SK-N-MC (cell line): ENCODE data around the gene DLL4.

Experiments used
- EZH2 ChIP-seq: fragments of 200-600 bp; sonication (generic); IDR thresholded peaks from one replicate; pipeline ENCODE4 v1.6.1; 2017; ENCODE audit warnings: antibody characterized with exemption
- FOXP2 ChIP-seq: optimal IDR thresholded peaks from 2 replicates; pipeline ENCODE3; 2011; ENCODE audit warnings: mild to moderate bottlenecking, moderate library complexity; ENCODE audit not compliant: insufficient read depth; ENCODE audit errors: extremely low read length, control extremely low read depth
- POLR2AphosphoS5 ChIP-seq: IDR thresholded peaks from 2 replicates; pipeline ENCODE4 v1.6.1; 2012; ENCODE audit warnings: mild to moderate bottlenecking, low read depth, low read length, borderline replicate concordance

DNA sequence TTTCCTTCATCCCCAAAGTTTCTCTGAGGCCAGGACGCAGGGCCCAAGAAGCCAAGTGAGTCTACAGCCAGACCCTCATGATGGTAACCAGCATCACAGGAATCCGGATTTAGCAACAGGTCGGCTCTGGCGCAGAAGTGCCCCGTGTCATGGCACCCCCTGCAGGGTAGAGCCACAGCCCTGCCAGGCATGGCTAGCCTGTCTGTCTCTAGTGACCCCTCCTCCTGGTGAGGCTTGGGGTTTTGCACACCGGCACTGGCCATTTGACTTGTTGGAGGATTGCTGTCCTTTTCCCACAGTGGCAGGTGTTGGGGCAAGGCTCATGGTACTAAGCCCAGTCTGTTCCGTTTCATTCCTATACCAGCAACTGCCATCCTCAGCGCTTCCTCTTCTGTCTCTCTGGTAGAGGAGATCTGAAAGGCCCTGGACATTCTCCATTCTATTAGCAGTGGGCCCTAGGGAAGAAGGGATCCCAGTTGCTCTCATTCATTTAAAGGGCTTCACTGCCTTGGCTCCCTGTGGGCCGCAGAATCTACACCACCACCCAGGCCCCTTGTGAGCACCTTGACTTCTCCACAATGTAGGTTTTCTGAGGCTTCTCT lies 14.7 kb downstream of the DLL4 start:
- TF ChIP-seq EZH2 (no peak), POLR2AphosphoS5 (no peak), FOXP2 (no peak)
